Measurements from ENCODE around the gene CD248. TPM values are rescaled to one million over a fixed set of nuclear protein-coding genes. Genes with fewer than 3 reads are reported as not detected.

CD248 gene
- total RNA-seq, 4 donors from 2014 or later, result 2.6 to 36.2 (median 6.5) TPM

DNA sequence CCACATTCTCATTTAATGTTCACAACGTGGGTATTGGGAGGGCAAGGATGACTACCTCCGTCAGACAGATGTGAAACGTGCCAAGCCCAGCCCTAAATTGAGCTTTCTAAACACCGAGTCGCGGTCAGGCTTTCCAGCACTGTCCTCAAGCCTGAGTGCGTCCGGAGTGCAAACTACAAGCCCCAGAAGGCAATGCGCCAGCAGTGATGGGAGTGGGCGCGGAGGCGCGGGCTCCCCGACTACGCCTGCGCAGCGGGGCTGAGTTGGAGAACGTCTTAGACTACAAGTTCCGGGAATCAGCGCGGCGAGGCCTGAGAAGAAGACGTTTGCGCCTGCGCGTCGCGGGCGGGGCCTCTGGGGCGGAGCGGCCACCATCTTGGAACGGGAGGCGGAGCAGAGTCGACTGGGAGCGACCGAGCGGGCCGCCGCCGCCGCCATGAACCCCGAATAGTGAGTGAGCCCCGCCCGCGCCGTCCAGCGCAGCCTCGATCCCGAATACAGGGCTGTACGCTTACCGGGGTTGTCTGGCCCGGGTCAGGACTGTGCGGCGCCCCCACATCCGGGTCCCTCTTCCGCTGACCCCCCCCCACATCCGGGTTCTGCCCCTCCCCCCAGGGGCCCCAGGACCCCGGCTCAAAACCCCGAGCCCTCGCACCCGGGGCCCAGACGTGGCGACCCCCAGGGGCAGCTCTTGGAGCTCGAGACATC, 48.4 kb downstream of the CD248 start, which contains the start of gene RAB1B:
Gene RAB1B (plus strand): TSS at position 396 of the 708 bp plus-strand sequence. CDS start 41 bp downstream, at position 437.
- WGBS, 2 donors (ENCODE audit: low coverage in 1 of 2), result 2% methylated on average over 43 of the region's 64 CpGs; no CpG with 5 or more reads in 1 of the 2 donors
- peak within 1 kb of the TSS; percentile 62 to 96 (median 90) for H3K4me3 ChIP-seq
- H3K27me3 ChIP-seq, result no peaks in the 10 kb centered on the region
- in situ Hi-C loops (cut with MboI; ENCODE audit: low pct_ligation_motif_present in 1 of 4, low pct_unique_long_range_greater_than_20kb in 1 of 4, low sequenced_read_pairs in 3 of 4), result no loop called here
- H3K27ac ChIP-seq, result peak within 1 kb of the TSS; percentile 92 to 99 (median 97)
- no peak for TF ChIP-seq EP300 (IDR thresholded peaks at IDR 0.05; ENCODE audit: low read depth)
- TF ChIP-seq POLR2AphosphoS5 (IDR thresholded peaks at IDR 0.05), result peak; percentile 68 to 89 (median 88)
- TF ChIP-seq POLR2A (IDR thresholded peaks at IDR 0.05), result peak; percentile 66
- intact Hi-C loops (cut with DNase I; ENCODE audit: low total_unique reads), result no loop called here
- peak; percentile 100 for DNase-seq
- H3K4me1 ChIP-seq, result peaks cover 23 to 31% (median 24%) of the 10 kb centered on the region in 4 donors
- peaks cover 0 to 20% (median 9%) of the 10 kb centered on the region in 4 donors for H3K36me3 ChIP-seq
- no peaks in the 10 kb centered on the region for H3K9me3 ChIP-seq

DNA sequence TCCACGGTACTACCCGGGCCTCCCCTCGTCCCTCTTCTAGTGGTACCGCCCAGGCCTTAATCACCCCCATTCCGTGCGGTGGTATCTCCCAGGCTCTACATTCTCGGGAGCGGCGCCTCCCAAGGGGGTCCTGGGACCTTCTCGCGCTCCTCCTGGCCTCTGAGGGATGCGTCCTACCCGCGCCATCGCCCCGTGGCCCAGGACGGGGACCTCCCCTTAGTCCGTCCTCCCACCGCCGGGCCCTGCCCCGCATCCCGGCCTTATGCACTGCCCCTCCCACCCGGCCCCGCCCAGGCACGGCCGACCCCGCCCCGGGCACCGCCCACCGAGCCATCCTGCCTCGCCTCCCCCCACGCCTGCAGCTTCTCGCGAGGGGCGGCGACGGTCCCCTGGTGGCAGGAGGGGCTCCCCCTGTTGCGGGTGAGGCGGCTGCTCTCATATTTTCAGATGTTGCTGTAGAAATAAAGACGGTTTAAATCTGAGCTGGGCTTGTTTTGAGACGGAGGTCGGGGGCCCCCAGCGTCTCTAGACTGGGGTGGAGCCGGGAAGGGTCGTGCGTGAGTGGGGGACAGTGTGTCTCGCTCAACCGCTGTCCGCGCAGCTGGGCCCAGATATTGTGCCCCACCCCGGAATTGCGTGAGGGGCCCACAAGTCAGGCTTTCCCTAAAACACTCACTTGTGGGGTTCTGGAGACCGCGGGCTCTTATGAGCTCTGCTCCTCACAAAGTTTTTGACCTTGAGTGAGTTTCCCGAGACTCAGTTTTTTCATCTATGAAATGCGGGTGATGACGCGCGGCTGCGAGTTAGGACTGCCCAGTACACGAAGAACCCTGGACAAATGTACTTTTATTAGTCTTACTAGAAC, 49.2 kb downstream of the CD248 start:
- H3K36me3 ChIP-seq, result peaks cover 0 to 12% (median 5%) of the 10 kb centered on the region in 4 donors
- TF ChIP-seq, protein P1, sequence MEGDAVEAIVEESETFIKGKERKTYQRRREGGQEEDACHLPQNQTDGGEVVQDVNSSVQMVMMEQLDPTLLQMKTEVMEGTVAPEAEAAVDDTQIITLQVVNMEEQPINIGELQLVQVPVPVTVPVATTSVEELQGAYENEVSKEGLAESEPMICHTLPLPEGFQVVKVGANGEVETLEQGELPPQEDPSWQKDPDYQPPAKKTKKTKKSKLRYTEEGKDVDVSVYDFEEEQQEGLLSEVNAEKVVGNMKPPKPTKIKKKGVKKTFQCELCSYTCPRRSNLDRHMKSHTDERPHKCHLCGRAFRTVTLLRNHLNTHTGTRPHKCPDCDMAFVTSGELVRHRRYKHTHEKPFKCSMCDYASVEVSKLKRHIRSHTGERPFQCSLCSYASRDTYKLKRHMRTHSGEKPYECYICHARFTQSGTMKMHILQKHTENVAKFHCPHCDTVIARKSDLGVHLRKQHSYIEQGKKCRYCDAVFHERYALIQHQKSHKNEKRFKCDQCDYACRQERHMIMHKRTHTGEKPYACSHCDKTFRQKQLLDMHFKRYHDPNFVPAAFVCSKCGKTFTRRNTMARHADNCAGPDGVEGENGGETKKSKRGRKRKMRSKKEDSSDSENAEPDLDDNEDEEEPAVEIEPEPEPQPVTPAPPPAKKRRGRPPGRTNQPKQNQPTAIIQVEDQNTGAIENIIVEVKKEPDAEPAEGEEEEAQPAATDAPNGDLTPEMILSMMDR (IDR thresholded peaks at IDR 0.05), result peak in 3 of 5 experiments; percentile 21 to 37 (median 32)
- peak; percentile 56 for TF ChIP-seq EP300 (IDR thresholded peaks at IDR 0.05; ENCODE audit: low read depth)
- peak; percentile 40 for TF ChIP-seq POLR2A (IDR thresholded peaks at IDR 0.05)
- TF ChIP-seq POLR2AphosphoS5 (IDR thresholded peaks at IDR 0.05), result peak; percentile 13 to 90 (median 80)
- peak overlapping the region; percentile 92 to 99 (median 97) for H3K27ac ChIP-seq
- H3K9me3 ChIP-seq, result no peaks in the 10 kb centered on the region
- WGBS, 2 donors (ENCODE audit: low coverage in 1 of 2), result 1% methylated on average over 40 of the region's 61 CpGs; no CpG with 5 or more reads in 1 of the 2 donors
- intact Hi-C loops (cut with DNase I; ENCODE audit: low total_unique reads) (no loop called here), in situ Hi-C loops (cut with MboI; ENCODE audit: low pct_ligation_motif_present in 1 of 4, low pct_unique_long_range_greater_than_20kb in 1 of 4, low sequenced_read_pairs in 3 of 4) (no loop called here)
- peak; percentile 92 for DNase-seq
- peak overlapping the region; percentile 58 to 96 (median 90) for H3K4me3 ChIP-seq
- no peaks in the 10 kb centered on the region for H3K27me3 ChIP-seq
- H3K4me1 ChIP-seq, result peaks cover 23 to 31% (median 24%) of the 10 kb centered on the region in 4 donors

DNA sequence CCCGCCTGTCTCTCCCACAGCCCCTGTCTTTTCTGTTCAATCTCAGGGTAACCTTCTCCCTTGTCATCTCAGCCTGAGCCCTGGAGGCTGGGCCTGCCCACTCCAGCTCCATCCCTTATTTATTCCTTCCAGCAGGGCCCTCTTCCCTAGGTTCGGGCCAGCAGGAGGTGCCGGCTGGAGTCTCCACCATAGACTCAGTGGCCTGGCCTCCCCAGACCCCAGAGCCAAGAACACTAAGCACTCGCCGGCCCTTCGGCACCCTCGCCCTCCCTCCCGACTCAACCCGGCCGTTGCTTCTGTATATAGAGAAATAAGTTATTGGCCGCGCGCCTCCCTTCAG, 49.8 kb downstream of the CD248 start:
- in situ Hi-C loops (cut with MboI; ENCODE audit: low pct_ligation_motif_present in 1 of 4, low pct_unique_long_range_greater_than_20kb in 1 of 4, low sequenced_read_pairs in 3 of 4), result no loop called here
- intact Hi-C loops (cut with DNase I; ENCODE audit: low total_unique reads), result no loop called here
- H3K27me3 ChIP-seq, result no peaks in the 10 kb centered on the region
- H3K9me3 ChIP-seq, result no peaks in the 10 kb centered on the region
- 14% methylated on average over 13 of the region's 13 CpGs; no CpG with 5 or more reads in 1 of the 2 donors for WGBS, 2 donors (ENCODE audit: low coverage in 1 of 2)
- H3K4me1 ChIP-seq, result peaks cover 23 to 31% (median 24%) of the 10 kb centered on the region in 4 donors
- peak overlapping the region; percentile 92 to 99 (median 97) for H3K27ac ChIP-seq
- no peak for DNase-seq
- H3K36me3 ChIP-seq, result peaks cover 0 to 6% (median 2%) of the 10 kb centered on the region in 4 donors
- peak overlapping the region; percentile 58 to 96 (median 90) for H3K4me3 ChIP-seq
- TF ChIP-seq POLR2AphosphoS5 (IDR thresholded peaks at IDR 0.05) (no peak), EP300 (IDR thresholded peaks at IDR 0.05; ENCODE audit: low read depth) (no peak), POLR2A (IDR thresholded peaks at IDR 0.05) (no peak)
- TF ChIP-seq, protein P1 (IDR thresholded peaks at IDR 0.05), result no peak

DNA sequence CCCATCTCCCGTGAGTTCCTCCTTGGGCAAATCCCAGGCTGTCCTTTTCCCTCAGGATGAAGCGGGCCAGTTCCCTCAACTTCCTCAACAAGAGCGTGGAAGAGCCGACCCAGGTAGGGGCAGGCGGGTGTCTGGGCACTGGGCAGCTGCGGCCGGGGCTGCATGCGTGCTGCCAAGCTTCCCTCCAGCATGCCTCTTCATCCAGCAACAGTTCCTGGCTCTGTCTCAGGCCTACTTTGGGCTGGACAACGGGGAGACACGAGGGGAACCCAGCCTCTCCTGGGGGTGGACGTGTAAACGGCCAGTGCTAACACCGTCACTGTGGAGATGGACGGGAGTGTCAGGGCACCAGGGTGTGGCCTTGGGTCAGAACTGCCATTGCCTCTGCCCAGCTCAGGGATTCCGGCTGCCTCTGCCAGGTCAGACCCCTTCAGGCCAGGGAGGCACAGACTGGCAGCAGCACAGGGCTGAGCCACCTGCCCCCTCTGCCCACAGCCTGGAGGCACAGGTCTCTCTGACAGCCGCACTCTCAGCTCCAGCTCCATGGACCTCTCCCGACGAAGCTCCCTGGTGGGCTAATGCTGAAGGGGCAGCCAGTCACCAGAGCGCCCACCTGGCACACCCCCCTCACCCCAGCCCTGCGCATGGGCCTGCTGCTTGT, 50.3 kb downstream of the CD248 start:
- TF ChIP-seq POLR2A (IDR thresholded peaks at IDR 0.05) (no peak), POLR2AphosphoS5 (IDR thresholded peaks at IDR 0.05) (no peak), EP300 (IDR thresholded peaks at IDR 0.05; ENCODE audit: low read depth) (no peak)
- TF ChIP-seq, protein P1 (IDR thresholded peaks at IDR 0.05), result no peak
- peaks cover 23 to 31% (median 24%) of the 10 kb centered on the region in 4 donors for H3K4me1 ChIP-seq
- intact Hi-C loops (cut with DNase I; ENCODE audit: low total_unique reads), result no loop called here
- H3K27me3 ChIP-seq, result no peaks in the 10 kb centered on the region
- H3K27ac ChIP-seq, result peak overlapping the region; percentile 92 to 99 (median 97)
- H3K36me3 ChIP-seq, result peaks cover 0 to under 1% (median 0%) of the 10 kb centered on the region in 4 donors
- in situ Hi-C loops (cut with MboI; ENCODE audit: low pct_ligation_motif_present in 1 of 4, low pct_unique_long_range_greater_than_20kb in 1 of 4, low sequenced_read_pairs in 3 of 4), result no loop called here
- peak overlapping the region in 1 of 4 donors; percentile 96 for H3K4me3 ChIP-seq
- no peaks in the 10 kb centered on the region for H3K9me3 ChIP-seq
- 80% methylated on average over 20 of the region's 20 CpGs; no CpG with 5 or more reads in 1 of the 2 donors for WGBS, 2 donors (ENCODE audit: low coverage in 1 of 2)
- DNase-seq, result no peak
